Endothelial cell of umbilical vein (primary cell): ENCODE measurements around the gene USP47. TPM values are rescaled to one million over a fixed set of nuclear protein-coding genes. Genes with fewer than 3 reads are reported as not detected.

Experiments used
- BruUV-seq: library from RNA; stranded (reverse); fragments of 400-500 nt; replicated peaks from 2 replicates; lab custom pipeline; 2021; lab: Mats Ljungman, UMichigan
- CTCF ChIA-PET: fragments of 300-600, 350-600 bp; sonication (Branson Sonifier 250); formaldehyde crosslinking; loops from one replicate; lab custom pipeline; 2021; ENCODE audit warnings: antibody characterized with exemption, inconsistent platforms; lab: Charles Lee
- POLR2A ChIA-PET: fragments of 300-600, 350-600 bp; sonication (Branson Sonifier 250); formaldehyde crosslinking; loops from one replicate; lab custom pipeline; 2021; ENCODE audit warnings: antibody characterized with exemption, inconsistent platforms; lab: Charles Lee
- DNase-seq: peaks from one replicate; pipeline ENCODE4 v3.0.0-alpha.2; 2011; ENCODE audit warnings: low read depth, low spot score
- FAIRE-seq: peaks from 2 replicates; lab custom pipeline; 2011; peaks lifted over from hg19 to GRCh38; lab: Jason Lieb, UNC
- H2AFZ ChIP-seq: 2 replicates; pipeline ENCODE4 v1.6.0; 2012; ENCODE audit warnings: low read depth, low read length, control low read depth, inconsistent platforms
- H3K27ac ChIP-seq: 2 replicates; pipeline ENCODE4 v1.5.1; 2011; ENCODE audit warnings: low read depth, mild to moderate bottlenecking, control low read depth, low read length, moderate library complexity; ENCODE audit not compliant: insufficient read depth
- H3K27me3 ChIP-seq, 2 experiments: 2 replicates each; pipeline versions ENCODE4 v1.6.0 to v1.6.1; 2011; ENCODE audit warnings: low read length in 2 of 2, mixed read lengths in 1 of 2; ENCODE audit not compliant: control insufficient read depth in 2 of 2, insufficient read depth in 2 of 2
- H3K36me3 ChIP-seq, 2 experiments: 2 replicates in 1 of 2; 3 replicates in 1 of 2; pipeline ENCODE4 v1.5.1; 2011; ENCODE audit warnings: low read length in 2 of 2, mild to moderate bottlenecking in 1 of 2, moderate library complexity in 1 of 2; ENCODE audit not compliant: control insufficient read depth in 2 of 2, insufficient read depth in 2 of 2; ENCODE audit errors: extremely low read depth in 1 of 2
- H3K4me1 ChIP-seq: 3 replicates; pipeline ENCODE4 v1.5.1; 2011; ENCODE audit warnings: mild to moderate bottlenecking, low read length; ENCODE audit not compliant: control insufficient read depth, insufficient read depth; ENCODE audit errors: extremely low read depth
- H3K4me2 ChIP-seq: 2 replicates; pipeline ENCODE4 v1.6.1; 2011; ENCODE audit warnings: low read length, control low read depth, mixed read lengths; ENCODE audit not compliant: insufficient read depth
- H3K4me3 ChIP-seq, 3 experiments: fragments of 200-600 bp in 1 of 3; sonication (generic), shearing (Covaris generic) in 1 of 3; replicated peaks in 1 of 3; 2 replicates each; pipeline ENCODE4 v1.5.1; 2011 to 2016; ENCODE audit warnings: control low read depth in 3 of 3, low read length in 3 of 3, mild to moderate bottlenecking in 2 of 3, inconsistent platforms in 1 of 3, low read depth in 1 of 3, moderate library complexity in 1 of 3; ENCODE audit not compliant: insufficient read depth in 1 of 3
- H3K79me2 ChIP-seq: 2 replicates; pipeline ENCODE4 v1.6.0; 2012; ENCODE audit warnings: low read length, inconsistent platforms; ENCODE audit not compliant: control insufficient read depth, insufficient read depth
- H3K9ac ChIP-seq: replicated peaks from 2 replicates; pipeline ENCODE3; 2011; ENCODE audit warnings: low read length, control low read depth; ENCODE audit not compliant: insufficient read depth; ENCODE audit errors: extremely low read depth
- H3K9me1 ChIP-seq: replicated peaks from 3 replicates; pipeline ENCODE4 v1.6.0; 2011; ENCODE audit warnings: mild to moderate bottlenecking, low read length; ENCODE audit not compliant: control insufficient read depth, insufficient read depth; ENCODE audit errors: extremely low read depth
- H3K9me3 ChIP-seq: replicated peaks from 2 replicates; pipeline ENCODE4 v1.5.1; 2012; ENCODE audit warnings: low read length, inconsistent platforms; ENCODE audit not compliant: control insufficient read depth, insufficient read depth
- H4K20me1 ChIP-seq: replicated peaks from 2 replicates; pipeline ENCODE3; 2011; ENCODE audit warnings: mild to moderate bottlenecking, low read length; ENCODE audit not compliant: control insufficient read depth, insufficient read depth; ENCODE audit errors: extremely low read depth
- CTCF ChIP-seq, 2 donors: IDR thresholded peaks; 1 replicate in 1 of 2; 2 replicates in 1 of 2; pipeline ENCODE4 v1.5.1; 2011; ENCODE audit warnings: low read length in 2 of 2, mild to moderate bottlenecking in 2 of 2, moderate library complexity in 2 of 2, control low read depth in 1 of 2, inconsistent platforms in 1 of 2, low read depth in 1 of 2; ENCODE audit not compliant: insufficient read depth in 1 of 2; ENCODE audit errors: extremely low read depth in 1 of 2
- EZH2 ChIP-seq: IDR thresholded peaks from 2 replicates; pipeline ENCODE4 v1.6.1; 2012; ENCODE audit warnings: borderline replicate concordance, low read depth, mild to moderate bottlenecking, moderate library complexity, low read length, inconsistent platforms; ENCODE audit not compliant: severe bottlenecking
- FOS ChIP-seq: IDR thresholded peaks from 2 replicates; pipeline ENCODE4 v1.6.1; 2011; ENCODE audit warnings: mild to moderate bottlenecking, low read length, moderate library complexity, borderline replicate concordance; ENCODE audit not compliant: insufficient read depth
- GATA2 ChIP-seq: IDR thresholded peaks from 2 replicates; pipeline ENCODE4 v1.7.0; 2011; ENCODE audit warnings: low read depth, mild to moderate bottlenecking, moderate library complexity, mixed read lengths, low read length; ENCODE audit not compliant: insufficient read length, insufficient read depth
- JUN ChIP-seq: IDR thresholded peaks from 2 replicates; pipeline ENCODE4 v1.6.1; 2011; ENCODE audit warnings: borderline replicate concordance, low read depth; ENCODE audit not compliant: insufficient read length, insufficient read depth
- MYC ChIP-seq: IDR thresholded peaks from one replicate; pipeline ENCODE4 v1.6.1; 2011; ENCODE audit warnings: mild to moderate bottlenecking, low read depth, low read length
- POLR2A ChIP-seq: IDR thresholded peaks from 2 replicates; pipeline ENCODE4 v1.6.1; 2012; ENCODE audit warnings: low read depth, mild to moderate bottlenecking, control low read depth, low read length
- POLR2AphosphoS5 ChIP-seq: IDR thresholded peaks from 2 replicates; pipeline ENCODE4 v1.6.1; 2012; ENCODE audit warnings: low read depth, mild to moderate bottlenecking, control low read depth, low read length, moderate library complexity; ENCODE audit not compliant: insufficient read depth
- dilution Hi-C: fragments of 300-500 bp; cut with MboI; formaldehyde crosslinking; loops from one replicate; pipeline ENCODE4 v1.15.0; 2019; ENCODE audit warnings: low sequenced_read_pairs; ENCODE audit not compliant: extremely low pct_ligation_motif_present
- intact Hi-C: fragments of 100-400 bp; cut with micrococcal nuclease; formaldehyde crosslinking; loops from one replicate; pipeline ENCODE4 v1.10.0; 2022
- polyA plus RNA-seq, 4 experiments: library from polyadenylated mRNA; depleted of rRNA in 3 of 4; stranded (reverse) in 3 of 4; unstranded in 1 of 4; fragments of >200 nt; gene quantifications; 2 replicates each; pipeline versions ENCODE4 v1.2.1 to v1.2.3, GENCODE V29; 2011 to 2012; ENCODE audit warnings: missing spikeins in 1 of 4
- total RNA-seq: library from RNA; stranded (reverse); gene quantifications from 2 replicates; pipeline ENCODE4 v1.2.3, GENCODE V29; 2021
- TF ChIP-seq, protein P1 (sequence below): IDR thresholded peaks from 2 replicates; pipeline ENCODE4 v1.6.1; 2011; ENCODE audit not compliant: insufficient read depth, insufficient read length

Gene USP47
- total and polyA plus RNA-seq, 2 donors (not counting 3 experiments of a cell fraction or from before 2014, with no cell fraction given): 7.8 to 38.0 TPM

DNA sequence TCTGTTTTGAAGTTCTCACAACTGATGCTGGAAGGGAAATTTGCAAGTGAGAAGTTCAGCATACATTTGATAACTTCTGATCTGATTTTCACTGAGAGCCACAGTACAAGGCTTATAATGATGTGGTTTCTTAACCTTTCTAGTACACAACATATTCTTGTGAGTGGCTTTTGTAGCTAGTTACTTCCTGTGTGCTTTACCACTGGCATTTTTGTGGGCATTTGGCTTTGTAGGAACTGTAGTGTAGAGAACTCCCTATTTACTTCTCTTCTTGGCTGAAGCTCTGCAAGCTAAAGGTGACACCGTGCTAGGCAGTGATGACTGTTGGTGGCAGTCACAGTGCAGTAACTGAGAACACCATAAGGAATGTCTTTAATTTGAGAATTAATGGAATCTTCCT, 14.9 kb downstream of the USP47 start:
- Histone ChIP-seq H2AFZ (no peak overlapping the region), H3K4me3 (no peak overlapping the region), H3K79me2 (peaks cover 83% of the 10 kb centered on the region), H4K20me1 (peaks cover 12% of the 10 kb centered on the region), H3K4me2 (no peak overlapping the region), H3K9me3 (no peaks in the 10 kb centered on the region), H3K27me3 (no peaks in the 10 kb centered on the region), H3K36me3 (no peaks in the 10 kb centered on the region), H3K4me1 (peaks cover 16% of the 10 kb centered on the region), H3K9ac (no peak overlapping the region), H3K9me1 (no peaks in the 10 kb centered on the region), H3K27ac (no peak overlapping the region)
- no peak for DNase-seq
- no peak for TF ChIP-seq EZH2
- no peak for TF ChIP-seq JUN
- TF ChIP-seq, protein P1, sequence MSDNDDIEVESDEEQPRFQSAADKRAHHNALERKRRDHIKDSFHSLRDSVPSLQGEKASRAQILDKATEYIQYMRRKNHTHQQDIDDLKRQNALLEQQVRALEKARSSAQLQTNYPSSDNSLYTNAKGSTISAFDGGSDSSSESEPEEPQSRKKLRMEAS: no peak
- no peak for TF ChIP-seq GATA2
- TF ChIP-seq CTCF (IDR thresholded peaks at IDR 0.05; ENCODE audit: extremely low read depth in 1 of 2, insufficient read depth in 1 of 2, low read depth in 1 of 2, low read length in 2 of 2): no peak
- no peak for TF ChIP-seq MYC
- TF ChIP-seq POLR2A: no peak
- TF ChIP-seq POLR2AphosphoS5: no peak
- no peak for TF ChIP-seq FOS
- FAIRE-seq: no peak
- BruUV-seq: no TSS peak
- dilution Hi-C loops: no loop called here
- ChIA-PET POLR2A (no interaction called here), CTCF (interaction anchor here (0.9 kb wide), 1 partner anchor 56 kb away, joined by 3 read pairs; no protein-coding TSS in a partner anchor)
- intact Hi-C loops: no loop called here
